HuH-7 (cell line): Measurements from ENCODE around the gene HLA-DQA2.
"Not testable (repeated sequence)": the region's sequence is repeated elsewhere in the genome, so short reads cannot be mapped to it uniquely, and the experiment has no call there.

Experiments
- DNase-seq: peaks from one replicate; pipeline ENCODE4 v3.0.0; 2011; ENCODE audit warnings: low spot score

HLA-DQA2 gene

DNA sequence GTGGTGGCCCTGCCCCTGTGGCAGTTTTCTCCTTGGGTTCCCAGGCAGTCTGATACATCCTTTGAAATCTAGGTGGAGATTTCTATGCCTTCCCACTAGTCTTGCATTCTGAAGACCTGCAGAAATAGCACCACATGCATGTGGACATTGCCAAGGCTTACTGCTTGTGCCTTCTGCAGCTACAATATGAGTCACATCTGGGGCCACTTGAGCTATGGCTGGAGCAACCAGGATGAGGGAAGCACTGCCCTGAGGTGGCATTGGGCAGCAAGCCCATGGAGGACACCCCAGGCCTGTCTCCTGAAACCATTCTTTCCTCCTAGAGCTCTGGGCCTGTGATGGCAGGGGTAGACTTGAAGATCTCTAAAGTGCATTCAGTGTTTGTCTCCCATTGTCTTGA lies 37.8 kb downstream of the HLA-DQA2 start:
- no peak for DNase-seq

- DNase-seq: not testable (repeated sequence)
These were observed 41.7 kb downstream of the HLA-DQA2 start for GRCh38 chr6:32782923-32783322.

DNA sequence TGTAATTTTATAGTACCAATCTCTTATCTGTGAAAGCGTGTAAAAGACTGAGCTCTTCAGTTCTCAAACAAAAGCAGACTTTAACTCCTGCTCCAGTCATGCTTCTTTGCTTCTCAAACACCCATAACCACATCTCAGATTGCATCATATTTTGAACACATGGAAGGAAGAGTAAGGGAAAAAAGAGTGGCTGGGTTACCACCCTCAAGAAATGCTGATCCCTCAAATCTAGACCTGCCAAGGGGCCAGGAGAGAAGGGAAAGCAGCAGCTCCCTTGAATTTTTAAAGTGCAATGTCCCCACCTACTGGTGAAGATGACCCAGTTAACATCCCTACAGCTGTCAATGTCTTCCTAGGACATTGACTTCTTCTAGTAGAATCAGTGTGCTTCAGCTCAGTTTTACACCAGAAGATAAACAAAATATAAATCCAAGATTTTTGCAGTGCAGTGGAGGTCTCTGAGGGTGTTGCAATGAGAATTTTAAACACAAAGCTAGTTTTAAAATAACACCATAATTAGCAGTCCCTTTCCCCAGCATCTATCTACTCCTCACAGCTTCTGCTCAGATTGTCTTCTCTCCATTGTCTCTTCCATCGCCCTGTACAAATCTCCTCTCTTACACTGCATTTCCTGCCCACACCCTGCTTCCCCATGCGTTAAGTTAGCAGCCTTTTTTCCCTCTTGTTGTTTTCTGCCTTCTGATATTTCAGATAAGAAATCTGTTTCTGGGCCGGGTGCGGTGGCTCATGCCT lies 44.8 kb downstream of the HLA-DQA2 start:
- peak; percentile 28 for DNase-seq

GRCh38 chr6:32790306-32790705 lies 49.1 kb downstream of the HLA-DQA2 start:
- DNase-seq: no peak

DNA sequence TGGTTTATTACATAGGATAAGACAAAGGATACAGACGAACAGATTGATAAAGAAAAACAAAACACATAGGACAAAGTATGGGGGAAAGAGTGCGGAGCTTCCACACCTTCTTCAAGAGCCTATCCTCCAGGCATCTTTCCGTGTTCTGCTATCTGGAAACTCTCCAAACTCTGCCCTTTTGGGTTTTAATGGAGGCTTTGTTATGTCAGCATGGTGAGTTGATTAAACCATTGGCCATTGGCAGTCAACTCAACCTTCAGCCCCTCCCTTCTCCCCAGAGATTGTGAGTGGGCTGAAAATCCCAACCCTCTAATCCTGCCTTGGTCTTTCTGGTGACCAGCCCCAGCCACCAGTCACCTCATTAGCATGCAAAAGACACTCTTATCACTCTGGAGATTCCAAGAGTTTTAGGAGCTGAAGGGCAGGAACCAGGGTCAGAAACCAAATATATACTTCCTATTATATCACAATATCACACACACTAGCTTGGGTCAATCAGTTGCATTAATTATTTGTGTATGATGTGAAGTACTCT lies 51.8 kb downstream of the HLA-DQA2 start:
- DNase-seq: no peak

DNA sequence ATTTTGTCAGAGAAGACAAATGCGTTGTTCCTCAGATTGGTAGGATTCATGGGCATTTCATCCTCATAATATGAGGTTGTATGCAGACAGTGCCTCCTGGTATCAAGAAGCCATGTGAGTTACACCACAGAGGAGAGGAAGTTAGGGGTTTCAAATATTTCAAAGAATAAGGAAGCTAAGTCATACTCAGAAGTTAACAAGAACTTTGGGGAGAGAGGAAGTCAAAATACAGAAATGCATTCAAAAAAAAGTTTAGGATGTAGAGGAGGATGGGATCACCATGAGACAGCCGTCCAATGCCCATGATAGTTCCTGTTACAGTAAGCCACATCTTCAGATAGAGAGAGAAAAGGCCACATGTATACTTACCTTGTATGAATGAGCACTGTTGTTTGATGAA lies 53.3 kb downstream of the HLA-DQA2 start:
- DNase-seq: no peak
